Umbilical cord (tissue), 2 donors: ENCODE results near the gene SIGLEC5. TPM values are rescaled to one million over a fixed set of nuclear protein-coding genes. Genes with fewer than 3 reads are reported as not detected.

Source experiments
- DNase-seq: peaks from one replicate; pipeline ENCODE4 v3.0.0-alpha.2; 2015; ENCODE audit warnings: low spot score
- total RNA-seq: library from RNA; depleted of rRNA; stranded (reverse); fragments of >200 nt; gene quantifications from one replicate; pipeline ENCODE4 v1.2.3, GENCODE V29; 2014; ENCODE audit warnings: low replicate concordance; ENCODE audit not compliant: insufficient read depth

Gene SIGLEC5
- total RNA-seq, 1 donor from 2014 or later: not detected

DNA sequence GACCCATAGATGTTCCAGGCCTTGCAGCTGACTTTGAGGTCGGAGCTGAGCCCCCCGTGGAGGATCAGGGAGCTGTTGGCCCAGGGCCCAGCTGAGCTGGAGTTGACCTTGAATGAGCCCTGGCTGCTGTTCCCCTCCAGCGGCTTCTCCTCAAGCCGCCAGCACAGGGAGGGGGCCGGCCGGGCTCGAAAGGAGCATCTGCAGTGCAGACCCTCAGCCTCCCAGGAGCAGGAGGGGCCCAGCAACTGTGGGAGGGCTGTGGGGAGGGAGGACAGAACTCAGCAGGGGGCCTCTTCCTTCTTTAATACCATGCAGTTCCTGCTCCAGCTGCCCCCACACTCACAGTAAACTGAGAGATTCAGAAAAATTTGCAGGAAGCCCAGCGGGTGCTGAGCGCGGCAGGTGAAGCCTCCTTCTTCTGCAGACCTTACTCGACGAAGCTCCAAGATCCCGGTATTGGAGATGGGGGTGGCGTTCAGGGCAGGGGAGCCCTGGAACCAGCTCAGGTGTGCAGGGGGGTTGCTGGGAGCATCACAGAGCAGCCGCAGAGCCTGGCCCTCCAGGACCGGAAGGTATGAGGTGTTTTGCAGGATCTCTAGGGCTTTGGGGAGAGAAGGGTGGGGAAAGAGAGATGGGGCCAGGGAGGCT, 2.6 kb downstream of the SIGLEC5 start:
- no peak for DNase-seq

DNA sequence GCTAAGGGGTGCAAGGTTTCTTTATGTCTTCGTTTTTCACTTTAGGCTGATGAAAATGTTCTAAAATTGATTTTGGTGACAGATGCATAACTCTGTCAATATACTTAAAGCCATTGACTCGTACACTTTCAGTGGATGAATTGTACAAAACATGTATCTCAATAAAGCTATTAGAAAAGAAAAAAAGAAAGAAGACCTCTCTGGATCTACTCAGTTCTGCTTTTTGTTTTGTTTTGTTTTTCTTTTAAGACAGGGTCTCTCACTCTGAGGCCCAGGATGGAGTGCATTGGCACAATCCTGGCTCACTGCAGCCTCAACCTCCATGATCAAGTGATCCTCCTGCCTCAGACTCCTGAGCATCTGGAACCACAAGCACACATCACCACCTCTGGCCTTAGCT, 3.5 kb downstream of the SIGLEC5 start:
- DNase-seq: no peak

DNA sequence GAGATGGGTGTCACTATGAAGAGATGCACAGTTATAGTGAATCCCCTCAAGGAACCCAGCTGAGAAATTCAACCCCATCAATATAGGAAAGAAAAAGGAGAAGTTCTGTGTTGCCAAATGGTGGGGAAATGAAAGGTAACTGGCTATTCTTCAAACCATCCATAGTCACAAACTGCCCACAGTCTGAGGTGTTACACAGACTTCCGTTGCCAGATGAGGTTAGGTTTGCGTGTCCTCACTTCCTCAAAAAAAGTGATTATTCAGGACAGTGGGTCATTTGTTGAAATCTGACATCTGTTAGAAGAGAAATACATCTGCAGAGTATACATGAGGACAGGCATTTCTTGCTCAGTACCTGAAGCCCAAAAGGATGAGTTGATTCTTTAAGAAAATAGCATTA, 9.0 kb downstream of the SIGLEC5 start:
- no peak for DNase-seq

DNA sequence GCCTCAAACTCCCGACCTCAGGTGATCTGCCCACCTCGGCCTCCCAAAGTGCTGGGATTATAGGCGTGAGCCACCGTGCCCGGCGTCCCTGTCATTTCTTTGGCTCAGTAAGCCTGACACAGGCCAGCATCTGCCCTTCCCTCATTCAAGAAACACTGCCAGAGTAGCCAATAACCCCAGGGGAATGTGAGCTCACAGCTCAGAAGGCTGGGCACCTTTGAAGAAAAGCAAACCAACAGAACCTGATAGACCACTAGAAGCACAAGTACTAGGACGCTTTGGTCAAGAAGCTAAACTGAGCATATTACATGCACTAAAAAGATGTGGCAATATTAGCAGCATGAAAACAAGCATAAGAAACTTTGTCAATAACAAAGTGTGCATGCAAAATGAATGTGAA, 14.2 kb downstream of the SIGLEC5 start:
- DNase-seq: peak; percentile 44

DNA sequence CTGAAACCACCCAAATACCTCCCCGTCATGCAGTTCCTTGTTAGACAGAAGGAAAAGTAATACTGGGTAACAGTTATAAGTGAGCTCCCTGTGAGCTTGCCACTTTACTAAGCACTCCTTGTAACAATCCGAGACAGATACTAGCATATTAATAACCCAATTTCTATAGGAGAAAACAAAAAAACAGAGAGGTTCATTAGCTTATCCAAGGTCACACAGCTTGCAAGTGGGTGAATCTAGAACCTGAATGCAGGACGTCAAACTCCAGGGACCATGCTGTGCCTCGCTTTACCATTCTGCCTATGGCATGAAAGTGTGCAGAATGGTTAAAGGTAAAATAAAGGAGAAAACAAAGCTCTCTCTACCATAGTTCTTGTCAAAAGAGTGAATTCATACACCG, 15.4 kb downstream of the SIGLEC5 start:
- DNase-seq: no peak

DNA sequence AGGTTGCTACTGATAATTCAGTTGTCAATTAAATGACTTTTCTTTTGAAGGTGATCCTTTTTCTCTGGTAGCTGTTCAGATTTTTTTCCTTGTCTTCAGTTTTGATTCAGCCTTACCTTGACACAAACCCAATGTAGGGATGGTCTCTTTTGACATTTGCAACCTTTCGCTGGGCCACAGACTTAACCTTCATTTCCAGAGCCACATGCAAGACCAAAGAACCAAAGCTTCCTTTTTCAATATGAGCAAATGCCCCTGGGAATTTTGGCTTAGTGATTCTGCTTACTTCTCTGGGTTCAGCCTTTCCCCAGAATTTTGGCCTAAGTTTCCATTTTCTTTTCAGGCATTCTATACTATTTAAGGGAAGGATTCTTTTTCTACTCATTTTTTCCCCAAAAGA, 19.6 kb downstream of the SIGLEC5 start:
- DNase-seq: no peak

DNA sequence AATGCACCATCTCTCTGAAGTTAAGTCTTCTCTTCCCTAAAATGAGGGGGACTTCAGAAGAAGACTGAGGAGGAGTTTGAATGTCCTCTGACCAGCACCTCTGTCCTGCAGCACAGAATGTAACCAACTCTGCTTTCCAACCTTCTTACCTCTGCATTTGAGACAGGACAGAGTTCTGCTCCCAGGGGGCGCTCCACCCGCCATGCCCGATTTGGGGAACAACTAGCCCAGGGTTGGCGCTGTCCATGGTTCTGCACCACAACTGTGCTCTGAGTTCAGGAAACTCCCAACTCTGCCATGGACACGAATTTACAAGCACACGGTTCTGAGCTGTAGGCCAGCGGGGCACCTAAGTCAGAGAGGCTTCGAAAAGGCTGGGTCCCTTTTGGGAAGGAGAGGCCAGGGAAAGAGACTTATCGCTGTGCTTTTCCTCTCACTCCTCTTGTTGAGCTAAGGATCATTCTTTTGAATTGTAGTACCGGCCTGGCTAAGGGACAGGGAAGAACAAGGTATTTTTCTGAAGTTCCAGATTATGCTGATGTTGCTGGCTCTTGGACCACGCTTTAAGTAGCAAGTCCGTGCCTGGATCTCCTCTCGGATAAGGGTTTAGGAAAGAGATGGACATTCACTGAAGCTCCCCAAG, 22.2 kb downstream of the SIGLEC5 start:
- peak; percentile 25 for DNase-seq

DNA sequence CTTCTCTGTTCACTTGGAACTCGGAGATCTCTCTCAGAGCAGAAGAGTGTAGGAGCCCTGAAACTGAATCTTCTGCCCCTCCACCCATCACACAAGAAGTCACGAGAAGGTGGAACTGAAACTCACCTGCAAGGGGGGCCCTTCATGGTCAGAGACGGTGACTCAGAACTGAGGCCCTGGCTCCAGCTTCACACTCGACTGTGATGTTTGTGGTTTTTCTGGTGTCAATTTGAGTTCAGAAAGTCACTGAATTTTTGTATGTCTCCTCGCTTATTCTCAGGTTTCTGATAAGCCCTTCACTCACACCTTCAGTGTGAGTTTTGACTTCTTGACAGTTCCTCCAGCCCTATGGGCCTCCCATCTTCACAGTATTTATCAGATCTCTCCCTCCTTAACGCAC, 23.1 kb downstream of the SIGLEC5 start:
- no peak for DNase-seq

DNA sequence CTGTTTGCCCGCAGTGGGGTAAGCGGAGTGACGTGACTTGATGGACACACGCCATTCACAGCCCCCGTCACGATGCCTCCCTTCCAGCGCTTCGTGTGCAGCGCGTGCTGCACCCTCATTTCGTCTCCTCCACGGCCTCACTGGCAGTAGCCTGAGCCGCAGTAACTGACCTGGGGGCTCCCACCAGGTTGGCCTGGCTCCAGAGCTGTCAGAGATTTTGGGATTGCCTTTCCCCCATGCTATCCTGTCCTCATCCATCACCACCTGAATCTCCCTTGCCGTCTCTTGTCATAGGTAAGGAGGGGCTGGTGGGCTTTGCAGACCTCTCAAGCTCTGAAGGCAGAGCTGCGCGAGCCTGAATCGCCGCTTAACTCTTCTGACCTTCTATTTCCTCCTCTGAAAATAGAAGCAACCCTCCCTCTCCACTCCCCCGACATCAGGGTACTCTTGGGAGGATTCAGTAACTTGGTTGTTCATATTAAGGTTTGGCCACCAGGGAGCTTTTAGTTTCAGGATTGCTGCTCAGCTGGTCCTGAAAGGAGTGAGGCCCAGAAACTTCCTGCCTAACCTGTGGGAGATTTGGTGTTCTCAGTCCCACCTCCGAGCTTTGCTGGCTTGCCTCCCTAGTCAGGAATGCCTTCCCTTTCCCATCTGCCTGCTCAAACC, 27.9 kb downstream of the SIGLEC5 start:
- DNase-seq: no peak

DNA sequence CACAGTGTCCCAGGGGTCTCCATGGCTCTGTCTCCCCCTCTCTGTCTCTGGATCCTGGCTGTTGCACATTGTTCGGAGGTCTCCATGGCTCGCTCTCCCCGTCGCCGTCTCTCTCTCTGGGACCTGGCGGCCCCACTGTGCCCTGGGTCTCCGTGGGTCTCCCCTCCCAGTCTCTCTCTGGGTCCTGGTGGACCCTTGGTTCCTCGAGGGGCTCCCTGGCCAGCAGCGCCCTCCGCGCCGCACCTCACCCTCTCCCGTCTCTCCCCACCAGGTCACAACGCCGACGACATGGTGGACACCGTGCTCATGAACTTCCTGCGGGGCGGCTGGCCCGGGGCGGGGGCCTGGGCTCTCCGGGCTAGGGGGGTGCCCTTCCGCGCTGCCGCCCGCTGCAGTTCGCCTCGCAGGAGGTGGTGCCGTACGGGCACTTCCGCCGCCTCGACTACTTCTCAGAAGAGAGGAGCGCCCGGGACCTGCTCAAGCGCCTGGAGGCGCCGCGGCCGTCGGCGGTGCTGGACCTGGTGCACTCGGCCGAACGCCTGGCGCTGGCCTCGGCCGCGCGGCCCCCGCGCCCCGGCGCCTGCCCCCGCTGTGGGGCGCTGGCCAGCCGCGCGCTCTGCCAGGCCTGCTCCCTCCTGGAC, 29.1 kb downstream of the SIGLEC5 start:
- DNase-seq: no peak

DNA sequence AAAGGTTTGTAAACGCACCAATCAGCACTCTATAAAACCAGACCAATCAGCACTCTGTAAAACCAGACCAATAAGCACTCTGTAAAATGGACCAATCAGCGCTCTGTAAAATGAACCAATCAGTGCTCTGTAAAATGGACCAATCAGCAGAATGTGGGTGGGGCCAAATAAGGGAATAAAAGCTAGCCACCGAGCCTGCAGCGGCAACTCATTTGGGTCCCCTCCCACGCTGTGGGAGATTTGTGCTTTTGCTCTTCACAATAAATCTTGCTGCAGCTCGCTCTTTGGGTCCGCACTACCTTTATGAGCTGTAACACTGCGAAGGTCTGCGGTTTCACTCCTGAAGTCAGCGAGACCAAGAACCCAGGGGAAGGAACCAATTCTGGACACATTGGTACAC, 31.1 kb downstream of the SIGLEC5 start:
- no peak for DNase-seq

DNA sequence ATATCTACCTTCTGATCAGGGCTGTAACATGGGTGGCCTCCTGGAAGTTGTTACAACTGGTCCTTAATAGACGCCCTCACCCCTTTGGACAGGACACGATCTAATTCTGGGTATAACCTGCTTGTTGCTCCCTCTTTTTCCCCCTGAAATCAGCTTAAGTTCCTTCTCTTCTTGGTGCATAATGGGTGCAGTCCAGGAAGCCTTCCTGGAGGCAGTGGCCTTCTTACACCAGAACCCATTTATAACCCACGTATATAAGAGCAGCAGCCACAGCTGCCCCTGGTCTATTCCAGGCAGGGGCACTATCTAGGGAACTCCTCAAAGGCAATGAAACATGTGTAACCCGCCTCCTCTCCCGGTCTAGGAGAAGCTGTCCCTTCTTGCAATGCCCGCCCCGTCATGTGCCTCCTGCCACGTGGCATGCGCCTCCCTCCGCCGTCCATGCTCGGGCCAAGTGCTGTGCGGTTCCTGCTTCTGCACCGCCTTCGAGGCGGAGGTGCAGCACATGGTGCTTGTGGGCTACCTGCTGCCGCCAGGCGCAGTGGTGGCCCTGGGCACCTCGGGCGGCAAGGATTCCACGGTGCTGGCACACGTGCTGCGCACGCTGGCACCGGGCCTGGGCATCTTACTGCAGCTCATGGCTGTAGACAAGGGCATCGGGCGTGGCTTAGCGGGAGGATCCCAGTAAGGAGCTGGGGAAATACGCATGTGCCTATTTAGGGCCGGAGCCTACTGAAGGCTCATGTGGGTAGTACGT, 31.9 kb downstream of the SIGLEC5 start:
- no peak for DNase-seq

DNA sequence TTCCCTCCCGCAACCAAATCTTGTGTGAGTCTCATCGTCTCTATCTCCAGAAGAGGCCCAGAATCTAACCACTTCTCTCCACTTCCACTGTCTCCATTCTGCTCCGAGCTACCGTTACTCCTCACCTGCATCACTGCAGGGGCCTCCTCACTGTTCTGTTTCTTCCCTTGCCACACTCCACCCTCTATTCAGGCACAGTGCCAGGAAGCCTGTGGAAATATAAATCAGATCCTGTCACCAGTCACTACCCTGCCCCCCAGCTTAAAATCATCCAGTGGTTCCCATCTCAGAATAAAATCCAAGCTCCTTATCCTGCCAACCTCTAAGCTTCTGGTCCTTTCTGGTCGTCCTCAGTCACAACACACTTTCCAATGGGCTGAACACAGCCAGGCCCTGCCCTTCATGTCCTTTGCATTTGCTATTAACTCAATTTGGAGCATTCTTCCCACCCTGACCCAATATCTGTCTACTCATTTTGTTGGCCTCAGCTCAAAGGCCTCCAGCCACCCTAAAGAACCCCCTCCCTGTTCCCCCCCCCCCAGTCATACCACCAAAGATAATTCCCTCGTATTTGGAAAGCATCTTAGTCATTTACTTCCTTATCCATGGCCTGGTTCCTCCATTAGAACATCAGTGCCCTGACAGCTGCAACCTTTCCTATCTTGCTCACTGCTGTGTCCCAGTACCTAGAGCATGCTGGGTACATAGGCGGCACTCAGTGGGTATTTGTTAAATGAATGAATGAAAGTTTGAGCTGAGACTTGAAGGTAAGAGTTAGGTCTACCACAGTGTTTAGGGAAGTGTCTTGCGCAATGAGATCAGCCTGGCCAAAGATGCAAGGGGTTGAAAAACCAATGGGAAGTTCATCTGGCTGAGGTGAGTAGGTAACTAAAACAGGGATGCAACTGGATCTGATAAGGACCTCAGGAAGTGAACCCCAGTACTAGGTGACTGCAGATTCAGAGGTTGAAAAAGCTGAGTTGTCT, 34.7 kb downstream of the SIGLEC5 start:
- no peak for DNase-seq

DNA sequence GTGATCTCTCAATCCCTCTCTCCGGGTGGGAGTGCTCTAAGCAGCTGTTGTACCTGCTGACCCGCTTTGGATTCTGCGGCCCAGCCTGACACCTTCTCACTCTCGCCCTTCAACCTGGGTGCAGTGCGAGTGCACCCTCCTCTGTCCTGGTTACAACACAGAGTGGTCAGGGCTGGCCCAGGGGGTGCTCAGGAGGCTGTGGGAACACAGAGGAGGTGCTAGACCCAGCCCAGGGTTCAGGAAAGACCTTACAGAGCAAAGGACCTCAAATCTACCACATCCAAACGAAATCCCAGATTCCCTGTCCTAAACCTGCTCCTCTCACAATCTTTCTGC, 35.5 kb downstream of the SIGLEC5 start:
- DNase-seq: no peak

DNA sequence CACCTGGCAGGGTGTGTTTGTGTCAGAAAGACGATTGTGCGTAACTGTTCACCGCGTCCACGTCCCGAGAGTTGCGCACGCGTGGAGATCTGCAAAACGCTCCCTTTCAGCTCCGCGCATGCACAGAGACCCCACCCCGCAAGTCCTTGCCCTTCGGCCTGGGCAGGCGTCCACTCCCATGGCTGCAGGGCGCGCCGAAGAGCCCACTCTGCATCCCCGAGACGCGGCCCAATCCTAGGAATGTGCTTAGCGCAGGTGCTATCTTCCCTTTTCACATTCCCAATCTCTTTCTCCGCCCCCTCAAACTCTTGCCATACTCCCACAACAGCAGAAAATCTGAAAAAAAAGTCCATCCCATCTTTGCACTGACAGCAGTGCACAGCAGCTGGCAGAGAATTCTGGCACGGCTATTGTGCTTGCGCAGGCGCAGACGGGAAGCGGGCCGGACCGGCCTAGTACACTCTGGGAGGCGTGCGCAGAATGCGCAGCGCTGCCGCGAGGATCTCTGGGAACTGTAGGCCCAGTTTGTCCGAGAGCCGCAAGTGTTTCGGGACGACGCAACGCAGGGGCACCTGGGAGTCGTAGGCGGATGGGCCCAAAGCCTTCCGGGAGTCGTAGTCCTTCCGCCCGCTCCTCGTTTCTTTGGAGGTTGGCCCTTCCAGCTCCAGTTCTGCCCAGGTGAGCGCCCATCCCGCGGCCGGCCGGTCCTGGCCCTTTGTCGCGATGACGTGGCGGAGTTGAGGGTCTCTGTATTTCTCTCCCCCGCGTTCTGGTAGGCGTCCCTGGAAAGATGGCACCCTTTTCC, 36.0 kb downstream of the SIGLEC5 start:
- DNase-seq: peak; percentile 99

DNA sequence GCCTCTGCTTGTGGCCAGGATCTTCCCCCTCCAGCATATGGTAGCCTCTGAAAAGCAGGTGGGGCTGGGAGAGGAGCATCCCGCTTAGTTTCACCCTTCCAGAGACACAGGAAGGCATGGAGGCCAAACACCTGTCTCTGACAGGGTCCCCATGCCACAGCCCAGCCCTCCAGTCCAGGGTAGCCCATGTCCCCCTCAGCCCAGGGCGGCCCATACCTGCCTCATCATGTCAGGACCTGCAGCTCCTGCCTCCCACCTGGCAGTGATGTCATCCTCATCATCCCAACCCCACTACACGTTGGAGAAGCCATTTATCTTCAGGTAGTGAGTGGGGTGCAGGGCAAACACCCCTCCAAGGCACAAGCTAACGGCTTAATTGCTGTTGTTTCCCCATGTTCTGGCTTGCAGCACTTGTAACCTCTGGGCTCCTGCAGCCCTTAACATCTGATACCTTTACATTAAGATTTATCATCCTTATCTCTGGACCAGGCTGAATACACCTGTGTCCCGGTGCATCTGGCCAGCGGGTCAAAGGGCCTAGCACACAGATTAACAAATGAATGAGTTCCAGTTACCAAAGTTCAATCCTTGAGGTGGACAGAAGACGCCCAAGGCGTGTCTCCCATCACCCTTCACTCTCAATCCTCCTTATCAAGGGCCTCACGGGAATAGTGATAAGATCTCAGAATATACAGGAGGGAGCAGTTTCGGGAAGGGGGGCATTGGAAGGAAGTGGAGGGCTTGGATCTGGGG, 36.9 kb downstream of the SIGLEC5 start:
- no peak for DNase-seq

DNA sequence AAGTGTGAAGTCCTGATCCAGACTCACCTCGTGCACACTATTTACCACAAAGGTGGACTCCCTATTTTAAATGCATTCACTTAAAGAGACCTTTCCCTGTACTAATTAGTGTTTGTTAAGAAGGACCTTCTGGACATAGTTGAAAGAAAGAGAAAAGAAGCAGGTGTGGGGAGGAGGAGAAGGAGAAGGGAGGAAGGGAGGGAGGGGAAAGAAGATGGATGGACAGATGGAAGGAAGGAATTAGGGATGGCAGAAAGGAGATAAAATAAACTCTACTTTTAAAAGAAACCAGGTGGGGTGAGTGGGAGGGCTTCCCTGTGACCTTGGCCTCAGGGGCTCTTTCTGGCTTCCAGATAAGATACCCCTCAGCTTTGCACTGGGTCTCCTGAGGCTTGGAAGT, 37.7 kb downstream of the SIGLEC5 start:
- DNase-seq: no peak

DNA sequence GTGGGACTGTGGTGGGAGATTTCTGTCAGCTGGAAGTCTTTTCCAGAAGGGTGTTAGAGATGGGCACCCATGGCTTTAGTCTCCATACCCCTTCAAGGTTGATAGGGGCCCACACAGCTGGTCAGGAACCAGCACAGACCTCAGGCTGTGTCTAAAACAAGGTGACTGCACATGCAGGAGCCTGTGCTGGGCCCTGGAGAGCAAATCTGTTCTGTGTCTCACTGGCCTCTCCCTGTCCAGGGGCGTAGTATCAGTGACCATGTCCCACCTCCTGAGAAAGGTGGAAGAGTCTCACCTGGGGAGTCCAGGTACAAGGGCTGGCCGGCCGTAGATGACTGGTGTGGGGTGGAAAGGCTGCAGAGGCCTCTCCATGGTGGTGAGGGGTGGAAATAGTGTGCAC, 39.8 kb downstream of the SIGLEC5 start:
- no peak for DNase-seq

DNA sequence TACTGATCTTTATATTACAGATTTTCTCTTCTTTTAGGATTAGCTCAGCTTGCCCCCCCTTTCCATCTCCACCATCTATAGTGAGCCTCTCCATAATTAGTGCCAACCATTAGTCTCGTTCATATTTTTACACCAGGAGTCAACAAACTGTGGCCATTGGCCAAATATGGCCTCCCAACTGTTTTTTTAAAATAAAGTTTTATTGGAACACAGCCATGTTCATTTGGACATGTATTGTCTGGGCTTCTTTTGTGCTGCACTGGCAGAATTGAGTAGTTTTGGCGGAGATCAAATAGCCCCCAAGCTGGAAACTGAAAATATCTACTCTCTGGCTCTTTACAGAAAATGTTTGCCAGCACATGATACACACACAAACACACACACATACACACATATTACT, 40.7 kb downstream of the SIGLEC5 start:
- no peak for DNase-seq
